Fibroblast of villous mesenchyme (primary cell): Measurements from ENCODE around the gene CHPF. TPM values are rescaled to one million over a fixed set of nuclear protein-coding genes. Genes with fewer than 3 reads are reported as not detected.

Experiments
- DNase-seq: peaks from one replicate; pipeline ENCODE4 v3.0.0-alpha.2; 2010; ENCODE audit warnings: low read depth
- H3K4me3 ChIP-seq: 2 replicates; pipeline ENCODE4 v1.5.1; 2011; ENCODE audit warnings: low read depth, mild to moderate bottlenecking, low read length
- total RNA-seq: library from RNA; depleted of rRNA; stranded (reverse); fragments of >200 nt; gene quantifications from 2 replicates; pipeline ENCODE4 v1.2.3, GENCODE V29; 2012
- TF ChIP-seq, protein P1 (sequence below): IDR thresholded peaks from 2 replicates; pipeline ENCODE4 v1.5.1; 2012; ENCODE audit warnings: low read depth, mild to moderate bottlenecking, low read length; ENCODE audit not compliant: insufficient read depth

Gene CHPF
- total RNA-seq, 1 donor = 201 TPM

DNA sequence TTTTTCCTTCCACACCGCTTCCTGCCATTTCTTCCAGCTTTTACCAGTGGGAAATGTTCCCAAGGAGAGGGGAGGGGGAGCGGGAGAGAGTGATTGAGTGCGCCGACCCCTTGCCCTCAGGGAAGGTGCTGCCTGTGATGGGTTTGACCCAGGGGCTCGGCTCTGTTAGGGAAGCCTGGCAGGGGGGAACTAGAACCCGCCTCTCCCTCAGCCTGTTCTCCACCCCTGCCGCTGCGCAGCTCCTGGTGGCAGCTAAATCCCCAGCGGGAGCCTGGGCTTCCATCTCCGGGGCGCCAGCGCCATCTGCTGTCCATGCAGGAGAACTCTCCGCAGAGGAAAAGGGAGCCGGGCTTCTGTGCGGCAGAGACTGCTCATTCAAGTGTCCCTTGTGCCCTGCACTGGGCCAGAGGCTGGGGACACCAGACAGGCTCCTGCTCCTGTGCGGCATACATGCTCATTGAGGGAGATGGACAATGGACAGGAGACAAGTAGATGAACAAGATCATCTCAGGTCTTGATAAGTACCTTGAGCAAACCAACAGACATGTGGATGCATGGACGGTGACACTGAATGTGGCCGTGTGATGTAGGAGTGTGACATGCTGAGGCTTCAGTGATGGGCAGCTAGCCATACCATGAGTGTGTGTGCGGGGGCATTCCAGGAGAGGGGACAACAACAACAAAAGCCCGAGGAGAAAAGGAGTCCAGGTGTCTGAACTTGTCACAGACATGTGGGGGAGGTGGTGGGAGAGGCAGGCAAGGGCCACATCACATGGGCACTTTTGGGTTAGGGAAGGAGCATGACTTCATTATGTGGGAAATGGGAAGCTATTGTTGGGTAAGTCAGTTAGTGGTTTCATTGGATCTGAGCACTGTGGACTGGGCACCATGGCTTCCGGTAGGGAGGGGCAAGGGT is 13.3 kb downstream of the CHPF start:
- TF ChIP-seq, protein P1, sequence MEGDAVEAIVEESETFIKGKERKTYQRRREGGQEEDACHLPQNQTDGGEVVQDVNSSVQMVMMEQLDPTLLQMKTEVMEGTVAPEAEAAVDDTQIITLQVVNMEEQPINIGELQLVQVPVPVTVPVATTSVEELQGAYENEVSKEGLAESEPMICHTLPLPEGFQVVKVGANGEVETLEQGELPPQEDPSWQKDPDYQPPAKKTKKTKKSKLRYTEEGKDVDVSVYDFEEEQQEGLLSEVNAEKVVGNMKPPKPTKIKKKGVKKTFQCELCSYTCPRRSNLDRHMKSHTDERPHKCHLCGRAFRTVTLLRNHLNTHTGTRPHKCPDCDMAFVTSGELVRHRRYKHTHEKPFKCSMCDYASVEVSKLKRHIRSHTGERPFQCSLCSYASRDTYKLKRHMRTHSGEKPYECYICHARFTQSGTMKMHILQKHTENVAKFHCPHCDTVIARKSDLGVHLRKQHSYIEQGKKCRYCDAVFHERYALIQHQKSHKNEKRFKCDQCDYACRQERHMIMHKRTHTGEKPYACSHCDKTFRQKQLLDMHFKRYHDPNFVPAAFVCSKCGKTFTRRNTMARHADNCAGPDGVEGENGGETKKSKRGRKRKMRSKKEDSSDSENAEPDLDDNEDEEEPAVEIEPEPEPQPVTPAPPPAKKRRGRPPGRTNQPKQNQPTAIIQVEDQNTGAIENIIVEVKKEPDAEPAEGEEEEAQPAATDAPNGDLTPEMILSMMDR = peak; percentile 99
- peak; percentile 83 for DNase-seq
- H3K4me3 ChIP-seq = no peak overlapping the region

DNA sequence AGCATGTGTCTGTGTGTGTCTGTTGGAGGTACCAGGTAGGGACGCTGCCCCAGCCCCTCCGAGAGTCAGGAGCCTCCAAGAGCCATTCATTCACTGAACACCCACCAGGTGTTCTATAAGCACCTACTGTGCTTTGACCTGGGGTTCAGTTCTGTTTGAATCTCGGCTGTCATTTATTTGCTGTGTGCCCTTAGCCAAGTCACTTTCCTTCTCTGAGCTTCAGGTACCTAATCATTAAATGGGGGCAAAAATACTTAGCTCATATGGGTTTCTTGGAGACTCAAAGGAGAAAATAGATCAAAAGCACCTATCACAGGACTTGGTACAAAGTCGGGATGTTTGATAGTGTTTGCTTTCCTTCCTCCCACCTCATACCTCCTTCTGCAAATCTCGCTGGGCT is 16.1 kb downstream of the CHPF start:
- TF ChIP-seq, protein P1 = no peak
- H3K4me3 ChIP-seq = no peak overlapping the region
- DNase-seq = no peak

DNA sequence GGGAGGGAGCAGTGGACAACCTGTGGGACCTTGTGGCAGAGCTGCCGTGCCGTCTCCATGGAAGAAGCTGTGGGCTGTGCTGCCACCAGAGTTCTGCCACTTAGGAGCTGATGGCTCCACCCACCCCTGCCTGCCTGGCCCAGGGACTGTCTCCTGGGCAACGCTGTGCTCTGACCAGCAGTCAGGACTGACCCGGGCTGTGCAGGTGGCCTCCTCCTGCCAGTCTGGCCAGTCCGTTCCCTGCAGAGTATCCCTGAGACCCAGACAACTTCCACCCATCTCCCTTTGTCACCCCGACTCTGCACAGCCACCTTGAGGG is 16.6 kb downstream of the CHPF start:
- no peak for DNase-seq

DNA sequence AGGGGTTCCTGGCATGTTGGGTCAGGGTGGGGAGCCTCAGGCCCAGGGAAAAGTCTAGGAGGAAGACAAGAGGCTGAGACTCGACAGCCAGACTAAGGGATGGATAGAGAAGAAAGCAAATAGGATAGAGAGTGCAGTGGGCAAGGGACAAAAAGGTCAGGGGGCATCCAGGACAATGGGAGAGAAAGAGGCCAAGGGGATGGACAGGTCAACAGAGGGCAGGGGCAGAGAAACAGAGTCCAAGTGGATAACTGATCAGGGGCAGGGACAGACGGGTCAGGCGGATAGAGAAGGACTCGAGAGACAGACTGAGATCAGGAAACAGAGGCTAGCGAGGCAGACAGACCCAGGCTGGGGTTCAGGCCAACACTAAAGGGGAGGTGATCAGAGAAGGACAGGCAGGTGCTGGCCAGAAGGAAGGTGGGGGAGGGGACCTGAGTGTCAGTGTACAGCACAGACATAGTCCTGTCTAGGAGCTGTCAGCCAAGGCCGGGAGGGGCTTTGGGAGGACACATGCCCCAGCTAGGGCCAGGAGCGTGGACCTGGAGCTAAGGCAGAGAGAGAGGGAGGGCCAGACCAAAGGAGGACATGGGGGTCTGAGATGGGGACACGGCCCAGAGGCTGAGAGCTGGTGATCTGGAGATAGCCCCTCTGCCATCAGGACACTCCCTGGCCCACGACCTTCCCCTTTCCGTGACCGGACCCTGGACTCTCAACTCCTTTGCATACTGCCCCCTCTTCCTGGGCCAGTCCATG is 17.1 kb downstream of the CHPF start:
- TF ChIP-seq, protein P1 = no peak

More for the DNA sequence above, 16.6 kb downstream of the CHPF start:
- H3K4me3 ChIP-seq = no peak overlapping the region
- TF ChIP-seq, protein P1 = no peak

DNA sequence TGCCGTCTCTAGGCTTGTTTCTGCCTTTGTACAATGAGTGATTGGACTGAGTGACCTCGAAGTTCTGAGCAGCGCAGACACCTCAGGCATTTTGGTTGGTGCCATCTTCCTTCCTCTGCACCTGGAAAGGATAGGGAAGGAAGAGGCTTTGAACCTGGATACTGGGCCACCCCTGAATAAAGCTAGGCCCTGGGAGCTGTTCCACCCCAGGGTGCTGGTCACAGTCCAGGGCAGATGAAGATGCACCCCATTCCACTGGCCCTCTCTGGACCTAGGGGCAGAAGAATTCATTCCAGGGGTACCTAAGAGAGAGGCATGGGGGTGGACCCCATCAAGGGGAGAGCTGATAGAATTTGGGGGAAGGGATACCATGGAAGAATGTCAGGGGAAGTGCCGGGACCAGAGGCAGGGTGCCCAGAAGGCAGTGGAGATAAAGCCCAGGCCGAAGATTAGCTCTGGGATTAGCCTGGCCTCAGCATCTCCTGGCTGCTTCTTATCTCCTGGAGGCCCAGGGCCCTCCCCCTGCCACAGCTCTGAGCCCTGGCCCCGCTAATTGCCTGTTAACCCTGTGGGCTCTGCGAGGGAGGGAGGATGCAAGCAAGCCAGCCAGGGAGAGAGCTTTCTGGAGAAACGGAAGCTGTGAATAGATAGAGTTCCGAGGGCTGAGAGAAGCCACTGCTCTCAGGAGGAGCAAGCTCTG is 17.9 kb downstream of the CHPF start:
- TF ChIP-seq, protein P1 = no peak
- no peak overlapping the region for H3K4me3 ChIP-seq
- peak; percentile 63 for DNase-seq

More for the DNA sequence above, 17.1 kb downstream of the CHPF start:
- no peak for DNase-seq
- H3K4me3 ChIP-seq = no peak overlapping the region

DNA sequence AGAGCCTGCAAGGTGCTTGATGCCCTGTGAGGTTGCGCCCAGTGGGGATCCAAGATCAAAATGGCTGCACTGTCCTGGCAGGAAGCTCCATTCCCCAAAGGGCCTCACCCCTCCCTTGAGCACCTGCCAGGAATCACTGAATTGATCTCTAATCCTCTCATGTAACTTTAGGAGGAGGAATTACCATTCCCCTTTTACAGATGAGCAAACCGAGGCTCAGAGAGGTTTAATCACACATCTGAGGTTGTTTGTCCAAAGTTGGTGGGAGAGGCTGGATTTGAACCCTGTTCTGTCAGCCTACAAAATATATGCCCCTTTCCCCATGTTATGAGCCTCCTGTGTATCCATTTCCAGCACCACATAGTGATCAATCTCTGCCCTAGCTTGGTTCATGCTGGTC is 18.8 kb downstream of the CHPF start:
- H3K4me3 ChIP-seq = no peak overlapping the region
- DNase-seq = no peak
- TF ChIP-seq, protein P1 = no peak
